GM19467 (cell line): ENCODE data around the gene CCDC88A.
"Not testable (repeated sequence)": the region's sequence is repeated elsewhere in the genome, so short reads cannot be mapped to it uniquely, and the experiment has no call there.

Source experiments
- ATAC-seq: cut with Tn5 transposase; IDR thresholded peaks from one replicate; pipeline ENCODE4 v1.9.1; 2021; ENCODE audit warnings: mild to moderate bottlenecking, moderate library complexity; ENCODE audit not compliant: unreplicated experiment

Gene CCDC88A, protein sequence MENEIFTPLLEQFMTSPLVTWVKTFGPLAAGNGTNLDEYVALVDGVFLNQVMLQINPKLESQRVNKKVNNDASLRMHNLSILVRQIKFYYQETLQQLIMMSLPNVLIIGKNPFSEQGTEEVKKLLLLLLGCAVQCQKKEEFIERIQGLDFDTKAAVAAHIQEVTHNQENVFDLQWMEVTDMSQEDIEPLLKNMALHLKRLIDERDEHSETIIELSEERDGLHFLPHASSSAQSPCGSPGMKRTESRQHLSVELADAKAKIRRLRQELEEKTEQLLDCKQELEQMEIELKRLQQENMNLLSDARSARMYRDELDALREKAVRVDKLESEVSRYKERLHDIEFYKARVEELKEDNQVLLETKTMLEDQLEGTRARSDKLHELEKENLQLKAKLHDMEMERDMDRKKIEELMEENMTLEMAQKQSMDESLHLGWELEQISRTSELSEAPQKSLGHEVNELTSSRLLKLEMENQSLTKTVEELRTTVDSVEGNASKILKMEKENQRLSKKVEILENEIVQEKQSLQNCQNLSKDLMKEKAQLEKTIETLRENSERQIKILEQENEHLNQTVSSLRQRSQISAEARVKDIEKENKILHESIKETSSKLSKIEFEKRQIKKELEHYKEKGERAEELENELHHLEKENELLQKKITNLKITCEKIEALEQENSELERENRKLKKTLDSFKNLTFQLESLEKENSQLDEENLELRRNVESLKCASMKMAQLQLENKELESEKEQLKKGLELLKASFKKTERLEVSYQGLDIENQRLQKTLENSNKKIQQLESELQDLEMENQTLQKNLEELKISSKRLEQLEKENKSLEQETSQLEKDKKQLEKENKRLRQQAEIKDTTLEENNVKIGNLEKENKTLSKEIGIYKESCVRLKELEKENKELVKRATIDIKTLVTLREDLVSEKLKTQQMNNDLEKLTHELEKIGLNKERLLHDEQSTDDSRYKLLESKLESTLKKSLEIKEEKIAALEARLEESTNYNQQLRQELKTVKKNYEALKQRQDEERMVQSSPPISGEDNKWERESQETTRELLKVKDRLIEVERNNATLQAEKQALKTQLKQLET (N-terminal part only)

DNA sequence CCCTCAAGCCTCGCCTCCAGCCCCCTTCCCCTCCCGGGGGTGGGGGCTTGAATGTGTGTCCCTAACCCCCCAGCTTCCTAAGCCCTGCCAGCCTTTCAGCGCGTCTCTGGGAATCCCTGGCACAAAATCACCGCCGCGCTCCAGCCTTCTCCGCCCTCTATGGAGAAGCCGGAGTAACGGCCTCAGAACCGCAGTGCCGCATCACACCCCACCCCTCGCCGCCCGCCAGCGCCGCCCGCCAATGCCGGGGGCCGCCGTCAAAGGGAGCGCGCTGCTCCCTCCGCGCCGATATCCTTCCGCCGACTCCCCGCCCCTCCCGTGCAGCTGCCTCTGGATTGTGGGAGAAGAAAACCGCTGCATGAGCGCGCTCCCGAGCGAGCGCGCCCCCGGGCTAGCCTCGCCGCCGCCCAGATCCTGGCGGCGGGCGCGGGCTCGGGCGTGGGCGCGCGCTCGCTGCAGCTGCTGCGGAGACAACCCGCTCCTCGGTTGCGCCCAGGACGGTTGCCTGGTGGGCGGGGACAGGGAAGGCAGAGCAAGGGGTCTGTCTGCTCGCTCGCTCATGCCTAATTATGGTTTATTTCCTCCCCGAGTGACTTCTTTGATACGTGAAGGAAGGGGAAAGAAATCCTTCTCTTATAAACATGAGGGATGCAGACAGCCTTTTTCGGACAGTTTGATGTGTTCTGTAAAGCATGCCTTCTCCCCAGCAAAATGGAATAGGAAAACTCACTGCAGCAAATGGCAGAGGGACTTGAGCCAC lies at the start of gene CCDC88A:
Gene CCDC88A, minus strand, starts transcription at position 178 of the 760 bp plus-strand sequence. CDS start 777 bp downstream, outside the sequence.
- ATAC-seq, result peak; percentile 75

DNA sequence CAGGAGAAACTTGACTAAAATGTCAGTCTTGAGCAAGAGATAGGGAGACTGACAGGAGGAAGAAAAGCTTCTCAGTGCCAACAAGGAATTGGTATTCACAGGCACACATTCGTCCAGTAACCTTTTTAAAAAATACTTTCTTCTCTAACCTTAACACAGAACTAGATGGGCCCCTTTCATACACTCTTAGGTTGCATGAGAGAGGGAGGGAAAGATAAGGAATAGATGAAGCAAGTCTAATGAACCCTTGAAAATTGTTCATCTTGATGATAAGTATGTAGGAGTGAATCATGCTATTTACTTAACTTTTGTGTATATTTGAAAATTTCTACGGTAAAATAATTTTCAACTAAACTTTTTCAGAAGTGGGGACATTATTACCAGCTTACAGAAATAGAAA lies 42.0 kb upstream of the CCDC88A start:
- no peak for ATAC-seq

DNA sequence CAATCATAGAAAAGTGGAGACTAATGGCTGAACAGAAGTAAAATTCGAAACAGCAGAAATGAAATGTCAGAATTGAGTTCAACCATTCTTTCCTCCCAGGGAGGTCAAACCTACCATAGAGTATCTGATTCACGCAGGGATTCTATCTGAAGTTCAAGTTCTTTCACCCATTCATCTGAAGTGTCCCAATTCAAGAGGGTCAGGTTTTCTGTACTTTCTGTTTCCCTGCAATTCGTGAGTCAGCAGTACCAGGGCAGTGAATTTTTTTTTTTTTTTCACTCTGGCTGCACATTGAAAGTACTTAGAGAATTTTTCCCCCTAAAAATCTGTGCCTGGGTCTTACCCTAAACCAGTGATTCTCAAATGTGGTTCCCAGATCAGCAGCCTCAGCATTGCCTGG lies 40.9 kb upstream of the CCDC88A start:
- no peak for ATAC-seq

DNA sequence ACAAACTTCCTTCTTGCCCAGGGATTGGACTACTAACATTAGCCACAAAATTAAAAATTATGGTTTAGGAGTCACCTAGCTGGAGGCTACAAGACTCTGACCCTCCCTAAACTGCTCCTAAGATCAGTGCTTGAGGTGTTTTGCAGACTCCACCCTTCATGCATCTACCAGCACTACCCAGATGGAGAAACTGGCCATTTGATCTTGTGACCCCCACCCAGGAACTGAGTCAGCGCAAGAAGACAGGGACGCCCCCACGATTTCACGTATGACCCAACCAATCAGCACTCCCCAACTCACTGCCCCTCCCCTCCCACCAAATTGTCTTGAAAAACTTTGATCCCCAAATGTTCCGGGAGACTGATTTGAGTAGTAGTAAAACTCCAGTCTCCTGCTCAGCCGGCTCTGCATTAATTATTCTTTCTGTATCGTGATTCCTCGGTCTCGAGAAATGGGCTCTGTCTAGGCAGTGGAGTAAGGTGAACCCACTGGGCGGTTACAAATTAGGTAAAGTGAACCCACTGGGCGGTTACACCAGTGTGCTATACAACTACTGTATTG lies 40.1 kb upstream of the CCDC88A start:
- ATAC-seq, result no peak

DNA sequence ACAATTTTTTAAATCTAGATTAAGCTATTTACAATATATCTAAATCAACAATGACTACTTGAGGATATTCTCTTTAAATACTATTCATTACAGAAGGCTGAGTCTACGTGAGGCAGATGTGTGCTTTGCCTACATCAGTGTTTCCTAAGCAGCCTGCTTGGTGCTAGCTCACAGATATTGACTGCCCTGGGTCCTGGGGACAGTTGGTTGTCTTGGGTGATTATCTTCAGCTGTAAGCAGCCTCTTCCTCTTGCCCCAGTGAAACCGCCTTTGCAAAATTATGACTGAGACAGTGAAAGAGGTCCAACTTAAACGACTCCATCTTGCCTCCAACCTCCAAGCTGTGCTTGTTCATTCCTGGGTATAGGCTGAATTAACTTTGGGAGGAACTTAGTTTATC lies 39.6 kb upstream of the CCDC88A start:
- no peak for ATAC-seq

DNA sequence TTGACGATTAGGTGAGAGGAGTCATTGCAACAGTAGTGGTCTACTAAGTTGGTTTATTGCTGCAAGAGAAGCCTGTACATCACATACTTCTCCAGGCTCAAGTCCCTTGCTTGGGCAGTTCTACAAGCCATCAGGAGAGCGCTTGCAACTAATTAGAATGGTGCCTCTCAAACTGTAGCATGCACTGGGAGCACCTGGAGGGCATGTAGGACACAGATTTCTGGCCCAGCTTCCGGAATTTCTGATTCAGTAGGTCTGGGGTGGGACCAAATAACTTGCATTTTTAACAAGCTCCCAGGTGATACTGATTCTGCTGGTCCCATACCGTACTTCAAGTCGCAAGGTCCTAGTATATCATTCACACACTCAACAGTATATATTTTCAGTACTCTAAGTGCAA lies 34.5 kb upstream of the CCDC88A start:
- no peak for ATAC-seq

DNA sequence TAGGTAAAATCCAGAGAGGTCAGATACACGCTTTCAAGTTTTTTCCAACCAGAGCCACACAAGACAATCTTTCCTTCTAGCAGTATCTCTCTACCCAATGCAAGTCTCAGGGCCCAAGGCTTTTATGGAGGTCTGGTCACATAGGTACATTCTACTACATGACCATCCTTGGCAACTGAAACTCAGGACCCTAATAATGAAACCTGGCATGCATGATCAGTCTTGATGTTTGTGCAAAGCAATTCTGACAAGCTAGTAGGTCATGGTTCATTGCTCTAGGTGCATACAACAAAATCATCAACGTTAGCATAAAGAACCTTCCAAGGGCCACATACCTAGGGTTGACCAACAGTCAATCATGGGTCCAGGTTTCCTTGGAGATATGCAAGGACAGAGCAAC lies 33.2 kb upstream of the CCDC88A start:
- no peak for ATAC-seq

DNA sequence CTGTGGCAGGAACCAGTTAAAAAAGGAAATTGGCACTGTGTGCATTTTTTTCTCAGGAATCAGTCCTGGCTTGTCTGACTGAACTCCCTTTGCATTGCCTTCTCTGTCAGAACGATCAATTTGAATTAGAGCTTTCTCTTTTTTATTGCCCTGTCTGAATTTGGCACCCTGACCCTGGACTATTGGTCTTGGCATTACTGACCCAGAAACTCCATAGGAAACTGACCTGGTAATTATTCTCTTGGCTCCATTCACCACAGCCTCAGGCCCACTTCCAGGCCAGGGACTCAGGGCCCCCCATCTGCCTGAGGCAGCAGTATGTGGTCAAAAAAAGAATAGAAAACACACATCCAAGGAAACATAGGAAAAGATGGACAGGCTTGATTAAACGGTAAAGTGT lies 32.0 kb upstream of the CCDC88A start:
- ATAC-seq, result no peak

DNA sequence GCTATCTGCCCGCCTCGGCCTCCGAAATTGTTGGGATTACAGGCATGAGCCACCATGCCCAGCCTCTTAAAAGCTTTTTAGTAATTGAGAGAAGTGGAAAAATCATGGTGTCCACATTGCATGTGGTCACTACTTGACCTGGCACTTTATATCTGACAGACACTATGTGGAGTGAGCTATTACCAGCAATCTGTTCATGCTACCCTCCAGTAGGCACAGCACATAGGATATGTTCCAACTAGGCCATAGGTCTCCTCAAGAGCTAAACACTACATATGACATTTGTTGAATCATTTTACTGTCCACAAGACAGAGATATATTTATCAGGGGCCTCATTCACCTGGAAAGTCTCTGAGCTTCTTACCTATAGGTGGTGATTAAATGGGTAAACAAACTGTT lies 30.4 kb upstream of the CCDC88A start:
- ATAC-seq, result not testable (repeated sequence)

DNA sequence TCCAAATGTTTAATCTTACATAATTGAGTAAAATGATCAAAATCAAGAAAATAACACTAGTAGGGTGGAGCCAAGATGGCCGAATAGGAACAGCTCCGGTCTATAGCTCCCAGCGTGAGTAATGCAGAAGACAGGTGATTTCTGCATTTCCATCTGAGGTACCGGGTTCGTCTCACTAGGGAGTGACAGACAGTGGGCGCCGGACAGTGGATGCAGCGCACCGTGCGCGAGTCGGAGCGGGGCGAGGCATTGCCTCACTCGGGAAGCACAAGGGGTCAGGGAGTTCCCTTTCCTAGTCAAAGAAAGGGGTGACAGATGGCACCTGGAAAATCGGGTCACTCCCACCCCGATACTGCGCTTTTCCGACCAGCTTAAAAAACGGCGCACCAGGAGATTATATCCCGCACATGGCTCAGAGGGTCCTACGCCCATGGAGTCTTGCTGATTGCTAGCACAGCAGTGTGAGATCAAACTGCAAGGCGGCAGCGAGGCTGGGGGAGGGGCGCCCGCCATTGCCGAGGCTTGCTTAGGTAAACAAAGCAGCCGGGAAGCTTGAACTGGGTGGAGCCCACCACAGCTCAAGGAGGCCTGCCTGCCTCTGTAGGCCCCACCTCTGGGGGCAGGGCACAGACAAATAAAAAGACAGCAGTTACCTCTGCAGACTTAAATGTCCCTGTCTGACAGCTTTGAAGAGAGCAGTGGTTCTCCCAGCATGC lies 22.5 kb upstream of the CCDC88A start:
- ATAC-seq, result not testable (repeated sequence)

DNA sequence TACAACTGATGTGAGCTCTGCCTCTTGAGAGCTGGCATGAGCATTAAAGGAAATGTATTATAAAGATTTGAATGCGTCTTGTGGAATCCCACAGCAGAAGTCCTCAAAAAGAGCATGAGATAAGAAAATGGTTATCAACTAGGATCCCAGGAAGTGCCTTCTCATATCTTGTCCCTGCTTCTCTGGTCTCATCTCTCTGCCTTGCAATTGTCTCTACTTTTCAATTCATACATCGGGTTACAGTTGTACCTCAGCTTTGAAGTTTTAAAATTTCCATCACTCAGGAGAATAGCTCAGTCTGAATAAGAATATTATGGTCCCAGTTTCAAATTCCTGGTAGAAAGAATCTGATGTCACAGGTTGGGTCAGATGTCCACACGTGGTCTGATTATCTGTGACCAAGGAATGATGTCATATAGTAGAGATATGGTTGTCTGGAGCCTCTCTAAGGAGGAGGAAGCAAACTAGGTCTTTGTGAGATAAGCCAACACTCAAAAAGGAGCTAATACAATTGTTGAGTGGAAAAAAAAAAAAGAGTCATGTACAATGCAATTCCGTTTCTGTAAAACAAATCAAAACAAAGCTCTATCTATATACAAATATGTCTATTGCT lies 21.7 kb upstream of the CCDC88A start:
- no peak for ATAC-seq

DNA sequence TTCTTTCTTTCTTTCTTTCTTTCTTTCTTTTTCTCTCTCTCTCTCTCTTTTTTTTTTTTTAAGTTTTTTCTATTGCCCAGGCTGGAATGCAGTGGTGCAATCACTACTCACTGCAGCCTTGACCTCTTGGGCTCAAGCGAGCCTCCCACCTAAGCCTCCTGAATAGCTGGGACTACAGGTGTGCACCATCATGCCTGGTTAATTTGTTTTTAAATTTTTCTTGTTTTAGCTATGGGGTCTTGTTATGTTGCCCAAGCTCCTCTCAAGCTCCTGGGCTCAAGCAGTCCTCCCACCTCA lies 19.4 kb upstream of the CCDC88A start:
- no peak for ATAC-seq

DNA sequence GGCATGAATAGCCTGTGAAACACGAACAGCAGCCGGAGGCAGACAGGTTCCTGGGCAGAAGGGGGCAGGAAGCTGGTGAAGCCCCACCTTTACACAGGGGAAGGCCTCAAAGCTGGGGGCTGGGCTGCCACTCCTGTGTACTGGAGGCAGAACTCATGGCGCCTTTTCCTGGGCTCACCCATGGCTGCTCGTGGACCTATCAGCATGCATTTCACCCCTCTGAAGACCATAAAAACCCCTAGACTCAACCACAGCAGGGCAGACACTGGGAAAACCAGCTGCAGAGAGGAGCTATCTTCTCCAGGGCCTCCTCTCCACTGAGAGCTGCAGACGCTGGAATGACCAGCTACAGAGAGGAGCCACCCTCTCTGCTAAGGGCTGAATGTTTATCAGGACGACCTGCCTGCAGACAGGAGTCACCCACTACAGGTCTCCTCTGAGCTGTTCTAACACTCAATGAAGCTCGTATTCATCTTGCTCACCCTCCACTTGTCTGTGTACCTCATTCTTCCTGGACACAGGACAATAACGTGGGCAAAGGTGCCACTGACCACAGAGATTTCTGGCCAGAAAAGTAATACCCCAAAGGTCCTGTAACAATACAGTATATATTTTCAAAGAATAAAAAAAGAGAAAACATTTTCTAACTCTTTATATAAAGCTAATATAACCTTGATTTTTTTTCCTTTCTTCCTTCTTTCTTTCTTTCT lies 18.9 kb upstream of the CCDC88A start:
- no peak for ATAC-seq

DNA sequence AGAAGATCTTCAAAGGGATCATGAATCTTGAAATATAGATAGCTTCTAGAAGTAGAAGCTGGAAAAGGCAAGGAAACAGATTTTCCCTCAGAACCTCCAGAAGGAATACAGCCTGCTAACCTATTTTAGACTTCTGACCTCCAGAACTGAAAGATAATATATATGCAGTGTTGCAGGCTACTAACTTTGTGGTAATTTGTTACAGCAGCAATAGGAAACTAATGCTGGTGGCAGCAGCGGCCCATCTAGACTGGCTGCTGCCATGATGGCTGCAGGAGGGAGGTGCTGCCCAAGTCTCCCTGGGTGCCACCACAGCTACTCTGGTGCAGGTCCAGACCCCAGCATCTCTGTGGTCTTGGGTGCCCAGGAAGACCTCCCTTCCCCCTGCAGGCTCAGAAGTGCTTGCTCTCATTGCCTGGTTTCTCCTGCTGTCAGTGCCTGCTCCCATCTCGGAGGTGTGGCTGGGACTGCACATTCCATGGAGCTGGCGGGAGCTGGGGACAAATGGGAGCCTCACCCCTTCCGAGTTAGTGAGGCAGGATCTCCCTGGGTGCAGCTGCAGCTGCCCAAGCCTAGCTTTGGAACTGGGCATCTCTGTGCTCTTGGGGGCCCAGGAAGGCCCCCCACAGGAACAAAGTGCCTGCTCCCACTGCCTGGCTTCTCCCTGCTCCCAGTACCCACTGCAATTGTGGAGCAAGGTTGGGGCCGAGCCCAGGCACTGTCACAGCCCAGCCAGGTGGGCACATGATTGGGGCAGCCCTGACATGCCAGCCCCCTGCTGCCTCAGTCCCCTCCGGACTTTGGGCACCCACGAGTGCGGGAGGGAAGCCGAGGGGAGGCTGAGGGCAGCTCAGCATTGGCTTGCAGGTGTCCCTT lies 18.1 kb upstream of the CCDC88A start:
- ATAC-seq, result no peak

DNA sequence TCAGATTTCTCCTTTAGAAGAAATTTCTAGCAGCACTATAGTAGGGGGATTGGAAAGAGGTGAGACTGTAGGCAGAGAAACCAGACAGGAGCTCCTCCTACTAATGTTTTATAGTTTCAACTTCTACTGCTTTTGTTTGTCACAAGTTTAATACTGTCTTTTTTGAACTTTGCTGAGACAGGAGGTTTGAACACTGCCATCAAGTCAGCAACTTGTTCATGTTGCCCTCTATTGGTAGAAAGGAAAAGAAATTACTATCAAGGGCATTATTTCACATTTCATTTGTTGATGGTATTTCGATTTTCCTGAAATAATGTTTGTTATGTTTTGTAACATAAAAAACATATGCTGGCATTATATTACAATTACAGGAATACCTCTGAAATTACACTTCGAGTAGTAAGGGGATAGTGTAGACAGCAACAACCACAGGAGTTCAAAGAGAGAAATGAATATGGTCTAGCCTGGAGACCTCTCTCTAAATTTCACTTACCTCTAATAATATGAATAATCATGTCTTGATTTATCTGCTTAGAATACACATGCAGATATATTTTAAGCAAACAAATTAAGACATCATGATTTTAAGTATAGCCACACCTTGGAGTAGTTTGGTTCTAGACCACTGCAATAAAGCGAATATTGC lies 12.4 kb upstream of the CCDC88A start:
- ATAC-seq, result no peak

DNA sequence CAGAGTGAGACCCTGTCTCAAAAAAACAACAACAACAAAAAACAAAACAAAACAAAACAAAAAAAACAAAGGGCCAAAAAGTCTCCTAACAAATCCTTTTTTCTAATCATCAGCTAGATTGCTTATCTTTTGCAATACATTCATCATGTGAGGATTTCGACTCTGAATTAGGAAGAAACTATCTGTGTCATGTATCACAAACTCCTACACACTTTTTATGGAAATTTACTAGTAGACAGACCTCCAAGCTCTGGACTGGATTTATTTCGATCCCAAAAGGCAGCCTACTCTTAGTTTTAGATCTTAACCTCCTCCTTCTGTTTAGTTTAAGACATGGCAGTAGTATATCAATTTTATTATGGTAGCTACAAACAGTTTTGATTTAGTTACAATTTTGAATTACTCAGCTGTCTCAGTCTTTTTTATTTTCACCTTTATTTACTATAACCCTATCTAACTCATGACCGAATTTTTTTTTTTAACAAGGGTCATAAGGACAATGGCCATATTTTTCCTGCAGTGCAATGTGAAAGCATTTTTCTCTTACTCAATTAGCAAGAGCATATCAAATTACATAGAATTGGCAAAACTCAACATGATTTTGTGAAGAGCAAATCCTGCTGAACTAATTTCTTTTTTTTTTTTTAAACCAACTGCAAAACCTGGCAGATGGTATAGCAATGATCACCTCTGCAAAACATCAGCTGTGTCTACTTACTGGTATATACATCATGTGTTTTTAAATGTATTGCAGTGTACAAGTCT lies 10.7 kb upstream of the CCDC88A start:
- no peak for ATAC-seq

DNA sequence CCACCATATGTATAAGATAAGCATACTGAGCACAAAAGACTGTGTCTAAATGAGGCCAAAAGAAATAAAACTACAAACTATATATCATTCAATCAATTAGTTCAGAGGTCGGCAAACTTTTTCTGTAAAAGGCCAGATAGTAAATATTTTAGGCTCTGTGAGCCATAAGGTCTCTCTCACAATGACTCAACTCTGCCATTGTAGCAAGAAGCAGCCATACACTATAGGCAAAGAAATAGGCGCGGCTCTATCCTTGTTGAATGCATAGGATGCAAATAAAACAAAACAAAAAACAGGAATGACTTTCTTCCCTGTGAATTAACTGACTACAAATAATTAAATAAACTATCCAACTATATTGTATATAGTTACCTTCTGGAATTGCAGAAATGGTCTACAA lies 8.6 kb upstream of the CCDC88A start:
- ATAC-seq, result no peak
